ENCODE data around the gene CUL2.
"Not testable (repeated sequence)": the region's sequence is repeated elsewhere in the genome, so short reads cannot be mapped to it uniquely, and the experiment has no call there.

Gene CUL2

GRCh38 chr10:34978080-34978479 lies 112.1 kb downstream of the CUL2 start:
- no peak for DNase-seq (ENCODE audit: low spot score)

GRCh38 chr10:34976380-34976910 lies 113.7 kb downstream of the CUL2 start:
- not testable (repeated sequence) for DNase-seq (ENCODE audit: low spot score)

GRCh38 chr10:34974364-34975065 lies 115.6 kb downstream of the CUL2 start:
- DNase-seq (ENCODE audit: low spot score) = not testable (repeated sequence)

GRCh38 chr10:34973757-34974156 lies 116.4 kb downstream of the CUL2 start:
- DNase-seq (ENCODE audit: low spot score) = not testable (repeated sequence)

GRCh38 chr10:34973121-34973520 lies 117.0 kb downstream of the CUL2 start:
- not testable (repeated sequence) for DNase-seq (ENCODE audit: low spot score)

GRCh38 chr10:34972591-34972990 lies 117.5 kb downstream of the CUL2 start:
- not testable (repeated sequence) for DNase-seq (ENCODE audit: low spot score)

GRCh38 chr10:34971606-34972334 lies 118.4 kb downstream of the CUL2 start:
- not testable (repeated sequence) for DNase-seq (ENCODE audit: low spot score)

- DNase-seq (ENCODE audit: low spot score) = no peak
Observed at GRCh38 chr10:34969171-34969570, 121.0 kb downstream of the CUL2 start.

- DNase-seq (ENCODE audit: low spot score) = no peak
Observed at GRCh38 chr10:34967335-34967880, 122.7 kb downstream of the CUL2 start.

GRCh38 chr10:34966451-34966850 lies 123.7 kb downstream of the CUL2 start:
- no peak for DNase-seq (ENCODE audit: low spot score)

GRCh38 chr10:34966040-34966439 lies 124.1 kb downstream of the CUL2 start:
- no peak for DNase-seq (ENCODE audit: low spot score)

- no peak for DNase-seq (ENCODE audit: low spot score)
Observed at GRCh38 chr10:34964166-34964800, 125.9 kb downstream of the CUL2 start.

GRCh38 chr10:34962866-34963265 lies 127.3 kb downstream of the CUL2 start:
- DNase-seq (ENCODE audit: low spot score) = no peak

GRCh38 chr10:34960983-34961382 lies 129.2 kb downstream of the CUL2 start:
- no peak for DNase-seq (ENCODE audit: low spot score)

- no peak for DNase-seq (ENCODE audit: low spot score)
Observed at GRCh38 chr10:34959786-34960185, 130.4 kb downstream of the CUL2 start.

- DNase-seq (ENCODE audit: low spot score) = no peak
Observed at GRCh38 chr10:34959321-34959720, 130.8 kb downstream of the CUL2 start.
